Bronchial epithelial cell (primary cell): ENCODE results near the gene SLC35B1. TPM values are rescaled to one million over a fixed set of nuclear protein-coding genes. Genes with fewer than 3 reads are reported as not detected.

Experiments
- DNase-seq: peaks from one replicate; pipeline ENCODE4 v3.0.0-alpha.2; 2010; ENCODE audit warnings: low read depth
- FAIRE-seq: peaks from 2 replicates; lab custom pipeline; 2011; peaks lifted over from hg19 to GRCh38; lab: Jason Lieb, UNC
- H3K27me3 ChIP-seq: 2 replicates; pipeline ENCODE4 v1.5.1; 2011; ENCODE audit warnings: low read length; ENCODE audit not compliant: control insufficient read depth, insufficient read depth
- H3K36me3 ChIP-seq: 2 replicates; pipeline ENCODE4 v1.5.1; 2011; ENCODE audit warnings: low read length; ENCODE audit not compliant: control insufficient read depth, insufficient read depth
- H3K4me3 ChIP-seq: 2 replicates; pipeline ENCODE4 v1.5.1; 2011; ENCODE audit warnings: mild to moderate bottlenecking, low read depth, low read length, control low read depth
- CTCF ChIP-seq: IDR thresholded peaks from 2 replicates; pipeline ENCODE4 v1.5.1; 2011; ENCODE audit warnings: mild to moderate bottlenecking, moderate library complexity, low read length, control low read depth, inconsistent platforms; ENCODE audit not compliant: insufficient read depth, severe bottlenecking
- total RNA-seq: library from RNA; depleted of rRNA; stranded (reverse); fragments of >200 nt; gene quantifications from 2 replicates; pipeline ENCODE4 v1.2.1, GENCODE V29; 2014

SLC35B1 gene
- total RNA-seq, 1 donor from 2014 or later: 91.1 TPM

GRCh38 chr17:49664706-49665211 is 43.0 kb downstream of the SLC35B1 start:
- Histone ChIP-seq H3K4me3 (no peak overlapping the region), H3K27me3 (no peaks in the 10 kb centered on the region), H3K36me3 (no peaks in the 10 kb centered on the region)
- DNase-seq: no peak
- no peak for FAIRE-seq
- TF ChIP-seq CTCF: no peak

GRCh38 chr17:49659661-49660382 is 47.9 kb downstream of the SLC35B1 start:
- TF ChIP-seq CTCF: no peak
- FAIRE-seq: no peak
- no peaks in the 10 kb centered on the region for H3K27me3 ChIP-seq
- H3K36me3 ChIP-seq: no peaks in the 10 kb centered on the region
- no peak for DNase-seq
- H3K4me3 ChIP-seq: no peak overlapping the region

- Histone ChIP-seq H3K36me3 (no peaks in the 10 kb centered on the region), H3K27me3 (no peaks in the 10 kb centered on the region), H3K4me3 (no peak overlapping the region)
- TF ChIP-seq CTCF: no peak
- FAIRE-seq (no peak), DNase-seq (no peak)
These were observed 51.5 kb downstream of the SLC35B1 start for GRCh38 chr17:49656247-49656646.

Other genes starting within 250 kb of the SLC35B1 start
- gene NGFR, start 212.7 kb downstream of the SLC35B1 start, total RNA-seq: 0.53 and 4.5 TPM in 2 replicates
- gene NXPH3, start 132.1 kb downstream of the SLC35B1 start, total RNA-seq: not detected in 2 replicates
- gene SPOP, start 29.9 kb downstream of the SLC35B1 start, total RNA-seq: 32.1 and 50.7 TPM in 2 replicates
- gene FAM117A, start 56.2 kb upstream of the SLC35B1 start, total RNA-seq: 0.53 and 1.9 TPM in 2 replicates
- 12.4 and 18.8 TPM in 2 replicates for gene KAT7, start 80.7 kb upstream of the SLC35B1 start, total RNA-seq
- not detected in 2 replicates for gene TAC4, start 140.1 kb upstream of the SLC35B1 start, total RNA-seq